ENCODE measurements around the gene HOXA7. TPM values are rescaled to one million over a fixed set of nuclear protein-coding genes. Genes with fewer than 3 reads are reported as not detected.

HOXA7 gene
- total and polyA plus RNA-seq, 2 of the 8 experiments (the other 6 are each of a cell fraction or from before 2014, with no cell fraction given) = 0.03 TPM; not detected in 1

DNA sequence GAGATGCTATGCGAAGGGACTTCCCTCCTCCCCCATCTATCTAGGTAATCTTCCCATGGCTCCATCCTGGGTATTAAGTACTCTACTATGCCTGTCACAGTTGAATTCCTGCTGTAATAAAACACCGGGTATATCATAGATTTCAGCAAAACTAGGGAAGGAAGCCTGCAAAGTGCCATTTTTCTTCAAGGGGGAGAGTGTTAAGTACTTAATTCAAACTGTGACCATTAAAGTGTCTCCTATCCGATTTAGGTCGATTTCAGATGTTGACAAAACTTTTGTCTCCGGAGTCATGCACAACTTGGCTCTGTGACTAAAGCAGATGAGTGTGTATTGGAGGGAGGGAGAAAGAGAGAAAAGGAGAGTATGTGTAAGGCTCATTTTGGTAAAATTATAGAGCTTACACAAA is 30.5 kb downstream of the HOXA7 start (continued):
- no peak for TF ChIP-seq NRF1 (IDR thresholded peaks at IDR 0.05; ENCODE audit: low read depth, low read length)
- no peak for TF ChIP-seq KDM5A (IDR thresholded peaks at IDR 0.05; ENCODE audit: low read length)
- no peak for TF ChIP-seq JUND (IDR thresholded peaks at IDR 0.05; ENCODE audit: low read length)
- no peak for TF ChIP-seq HDAC6 (IDR thresholded peaks at IDR 0.05; ENCODE audit: low read depth, low read length)

All from H1 (cell line).